ENCODE results near the gene EEFSEC. TPM values are rescaled to one million over a fixed set of nuclear protein-coding genes. Genes with fewer than 3 reads are reported as not detected.

EEFSEC gene
- total RNA-seq, 2 experiments from 2014 or later = 19.2 to 19.6 TPM

GRCh38 chr3:128188956-128189355 lies 35.7 kb downstream of the EEFSEC start:
- H3K27me3 Mint-ChIP-seq = no peaks in the 10 kb centered on the region
- CTCF ChIA-PET = no interaction called here
- peak; percentile 7 for DNase-seq
- H3K4me1 Mint-ChIP-seq (ENCODE audit: low read depth) = peaks cover 7% of the 10 kb centered on the region
- H3K9me3 Mint-ChIP-seq = peaks cover 2% of the 10 kb centered on the region
- POLR2A ChIA-PET = interaction anchor here (1.4 kb wide), 1 partner anchor 15 kb away, joined by 3 read pairs; no protein-coding TSS in a partner anchor
- intact Hi-C loops (cut with micrococcal nuclease) = no loop called here
- no peak for TF ChIP-seq CTCF (IDR thresholded peaks at IDR 0.05)
- H3K36me3 Mint-ChIP-seq (ENCODE audit: low read depth) = peaks cover 8% of the 10 kb centered on the region
- ATAC-seq = no peak
- H3K4me3 Mint-ChIP-seq = no peak overlapping the region
- H3K27ac Mint-ChIP-seq = no peak overlapping the region

DNA sequence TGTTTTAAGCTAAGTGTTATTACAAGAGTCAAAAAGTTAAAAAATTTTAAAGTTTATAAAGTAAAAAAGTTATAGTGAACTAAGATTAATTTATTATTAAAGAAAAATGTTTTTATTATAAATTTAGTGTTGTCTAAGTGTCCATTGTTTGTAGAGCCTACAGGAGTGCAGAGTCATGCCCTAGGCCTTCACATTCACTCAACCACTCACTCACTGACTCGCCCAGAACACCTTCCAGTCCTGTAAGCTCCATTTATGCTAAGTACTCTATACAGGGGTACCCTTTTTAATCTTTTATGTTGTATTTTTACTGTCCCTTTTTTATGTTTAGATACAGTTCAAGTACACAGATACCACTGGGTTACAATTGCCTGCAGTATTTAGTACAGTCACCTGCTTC lies 37.2 kb downstream of the EEFSEC start:
- CTCF ChIA-PET = interaction anchor here (0.7 kb wide), 1 partner anchor 16 kb away, joined by 3 read pairs; no protein-coding TSS in a partner anchor
- Mint-ChIP-seq H3K4me1 (ENCODE audit: low read depth) (peaks cover 5% of the 10 kb centered on the region), H3K4me3 (no peak overlapping the region), H3K36me3 (ENCODE audit: low read depth) (peaks cover 3% of the 10 kb centered on the region), H3K9me3 (no peaks in the 10 kb centered on the region), H3K27me3 (no peaks in the 10 kb centered on the region), H3K27ac (no peak overlapping the region)
- intact Hi-C loops (cut with micrococcal nuclease) = no loop called here
- ATAC-seq = no peak
- DNase-seq = no peak
- POLR2A ChIA-PET = interaction anchor here (1.4 kb wide), 1 partner anchor 14 kb away, joined by 3 read pairs; no protein-coding TSS in a partner anchor
- no peak for TF ChIP-seq CTCF (IDR thresholded peaks at IDR 0.05)

GRCh38 chr3:128192131-128192530 lies 38.9 kb downstream of the EEFSEC start:
- CTCF ChIA-PET = no interaction called here
- H3K4me3 Mint-ChIP-seq = no peak overlapping the region
- POLR2A ChIA-PET = no interaction called here

DNA sequence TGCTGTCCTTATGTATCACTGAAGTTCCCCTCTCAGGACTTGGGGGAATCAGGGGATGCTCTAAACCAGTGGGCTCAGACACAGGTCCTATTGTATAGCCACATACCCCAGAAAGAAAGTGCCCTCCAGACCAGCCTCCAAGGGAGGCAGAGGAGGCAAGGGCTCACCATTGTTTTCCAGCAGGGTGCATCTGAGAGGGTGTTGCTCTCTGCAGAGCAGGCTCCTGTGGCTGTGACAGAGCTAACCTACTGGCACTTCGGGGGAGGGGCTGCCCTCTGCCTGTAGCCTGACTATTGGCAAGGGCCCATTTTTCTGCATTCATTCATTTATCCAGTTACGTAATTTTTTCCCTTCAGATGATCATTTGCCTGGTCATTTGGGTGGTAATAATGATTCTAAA lies 39.9 kb downstream of the EEFSEC start:
- intact Hi-C loops (cut with micrococcal nuclease) = no loop called here
- ATAC-seq = no peak
- no peak for TF ChIP-seq CTCF (IDR thresholded peaks at IDR 0.05)
- Mint-ChIP-seq H3K27me3 (no peaks in the 10 kb centered on the region), H3K9me3 (no peaks in the 10 kb centered on the region), H3K36me3 (ENCODE audit: low read depth) (no peaks in the 10 kb centered on the region), H3K4me3 (no peak overlapping the region), H3K27ac (no peak overlapping the region), H3K4me1 (ENCODE audit: low read depth) (peaks cover 3% of the 10 kb centered on the region)
- CTCF ChIA-PET = no interaction called here
- no peak for DNase-seq
- POLR2A ChIA-PET = no interaction called here

More at GRCh38 chr3:128192131-128192530, 38.9 kb downstream of the EEFSEC start:
- TF ChIP-seq CTCF (IDR thresholded peaks at IDR 0.05) = no peak
- H3K4me1 Mint-ChIP-seq (ENCODE audit: low read depth) = peaks cover 3% of the 10 kb centered on the region
- H3K9me3 Mint-ChIP-seq = no peaks in the 10 kb centered on the region
- no peak overlapping the region for H3K27ac Mint-ChIP-seq
- ATAC-seq = no peak
- no peaks in the 10 kb centered on the region for H3K27me3 Mint-ChIP-seq
- intact Hi-C loops (cut with micrococcal nuclease) = no loop called here
- DNase-seq = no peak
- H3K36me3 Mint-ChIP-seq (ENCODE audit: low read depth) = no peaks in the 10 kb centered on the region

DNA sequence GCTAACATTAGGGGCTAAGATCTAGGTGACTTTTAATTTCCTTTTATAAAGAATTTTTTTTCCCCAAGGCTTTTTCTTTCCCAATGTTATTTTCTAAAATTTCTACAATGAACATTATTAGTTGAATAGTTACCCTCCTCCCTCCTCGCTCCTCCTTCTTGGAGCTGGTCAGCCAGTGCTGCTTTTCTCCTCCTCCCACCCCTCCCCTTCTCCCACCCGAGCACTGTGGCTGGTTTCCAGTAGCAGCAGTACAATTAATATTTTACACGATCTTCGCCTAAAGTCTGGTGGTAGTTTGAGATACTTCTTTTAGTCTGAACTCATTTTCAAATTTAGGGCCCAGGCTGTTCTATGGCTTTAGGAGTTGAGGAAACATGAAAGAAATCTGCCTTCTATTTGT lies 41.6 kb downstream of the EEFSEC start:
- H3K27me3 Mint-ChIP-seq = no peaks in the 10 kb centered on the region
- CTCF ChIA-PET = no interaction called here
- ATAC-seq = no peak

More for the DNA sequence above, 41.6 kb downstream of the EEFSEC start:
- DNase-seq = no peak
- Mint-ChIP-seq H3K27ac (no peak overlapping the region), H3K4me3 (no peak overlapping the region), H3K9me3 (no peaks in the 10 kb centered on the region), H3K4me1 (ENCODE audit: low read depth) (peaks cover 7% of the 10 kb centered on the region), H3K36me3 (ENCODE audit: low read depth) (no peaks in the 10 kb centered on the region)
- no peak for TF ChIP-seq CTCF (IDR thresholded peaks at IDR 0.05)
- intact Hi-C loops (cut with micrococcal nuclease) = no loop called here
- POLR2A ChIA-PET = no interaction called here
